NCI-H2029 (cell line): ENCODE measurements around the gene RYR1.
"Not testable (repeated sequence)": the region's sequence is repeated elsewhere in the genome, so short reads cannot be mapped to it uniquely, and the experiment has no call there.

Experiments used
- DNase-seq: peaks from one replicate; lab custom pipeline; 2025; lab: John Stamatoyannopoulos, UW

RYR1 gene

DNA sequence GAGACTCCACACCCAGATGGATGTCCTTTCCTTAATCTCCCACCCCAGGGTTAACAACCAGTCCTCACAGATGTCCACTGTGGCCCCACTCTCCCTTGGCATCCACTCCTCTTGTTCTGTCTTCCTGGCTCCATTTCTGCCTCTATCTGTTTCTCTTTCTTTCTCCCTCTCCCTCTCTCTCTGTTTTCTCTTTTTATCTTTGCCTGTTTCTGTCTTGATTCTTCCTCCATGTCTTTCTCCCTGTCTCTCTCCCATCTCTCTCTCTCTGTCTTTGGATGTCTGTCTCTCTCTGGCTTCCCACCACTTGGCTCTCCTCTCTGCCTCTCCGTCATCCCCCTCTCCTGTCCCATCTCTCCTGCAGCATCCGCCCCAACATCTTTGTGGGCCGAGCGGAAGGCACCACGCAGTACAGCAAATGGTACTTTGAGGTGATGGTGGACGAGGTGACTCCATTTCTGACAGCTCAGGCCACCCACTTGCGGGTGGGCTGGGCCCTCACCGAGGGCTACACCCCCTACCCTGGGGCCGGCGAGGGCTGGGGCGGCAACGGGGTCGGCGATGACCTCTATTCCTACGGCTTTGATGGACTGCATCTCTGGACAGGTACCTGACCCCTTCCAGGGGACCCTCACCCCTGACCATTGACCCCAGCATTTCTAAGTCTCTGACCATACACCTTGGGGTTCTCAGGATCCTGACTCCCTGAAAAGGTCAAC lies 24.4 kb downstream of the RYR1 start:
- no peak for DNase-seq

DNA sequence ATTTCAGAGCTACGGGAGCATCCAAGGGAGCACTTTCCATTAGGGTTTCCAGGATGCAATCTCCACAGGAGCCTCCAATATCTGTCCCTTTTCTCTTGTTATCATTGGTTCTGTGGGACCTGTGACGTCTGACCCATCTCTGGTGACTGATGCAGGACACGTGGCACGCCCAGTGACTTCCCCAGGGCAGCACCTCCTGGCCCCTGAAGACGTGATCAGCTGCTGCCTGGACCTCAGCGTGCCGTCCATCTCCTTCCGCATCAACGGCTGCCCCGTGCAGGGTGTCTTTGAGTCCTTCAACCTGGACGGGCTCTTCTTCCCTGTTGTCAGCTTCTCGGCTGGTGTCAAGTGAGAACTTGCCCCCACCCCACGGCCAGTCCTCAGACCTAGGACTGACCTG lies 25.5 kb downstream of the RYR1 start:
- DNase-seq, result no peak

DNA sequence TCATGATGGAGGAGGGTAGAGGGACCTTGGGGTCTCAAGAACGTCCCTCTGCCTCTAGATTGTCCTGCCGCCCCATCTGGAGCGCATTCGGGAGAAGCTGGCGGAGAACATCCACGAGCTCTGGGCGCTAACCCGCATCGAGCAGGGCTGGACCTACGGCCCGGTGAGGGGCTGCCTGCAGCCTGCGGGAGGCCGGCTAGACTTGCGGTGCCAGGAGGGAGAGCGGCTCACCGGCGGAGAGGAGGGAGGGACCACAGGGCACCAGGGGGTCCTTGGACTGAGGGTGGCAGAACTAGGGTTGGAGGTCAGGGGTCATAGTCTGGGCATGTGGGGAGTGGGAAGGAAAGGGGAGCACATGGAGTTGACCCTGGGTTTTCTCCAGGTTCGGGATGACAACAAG lies 29.9 kb downstream of the RYR1 start:
- no peak for DNase-seq

DNA sequence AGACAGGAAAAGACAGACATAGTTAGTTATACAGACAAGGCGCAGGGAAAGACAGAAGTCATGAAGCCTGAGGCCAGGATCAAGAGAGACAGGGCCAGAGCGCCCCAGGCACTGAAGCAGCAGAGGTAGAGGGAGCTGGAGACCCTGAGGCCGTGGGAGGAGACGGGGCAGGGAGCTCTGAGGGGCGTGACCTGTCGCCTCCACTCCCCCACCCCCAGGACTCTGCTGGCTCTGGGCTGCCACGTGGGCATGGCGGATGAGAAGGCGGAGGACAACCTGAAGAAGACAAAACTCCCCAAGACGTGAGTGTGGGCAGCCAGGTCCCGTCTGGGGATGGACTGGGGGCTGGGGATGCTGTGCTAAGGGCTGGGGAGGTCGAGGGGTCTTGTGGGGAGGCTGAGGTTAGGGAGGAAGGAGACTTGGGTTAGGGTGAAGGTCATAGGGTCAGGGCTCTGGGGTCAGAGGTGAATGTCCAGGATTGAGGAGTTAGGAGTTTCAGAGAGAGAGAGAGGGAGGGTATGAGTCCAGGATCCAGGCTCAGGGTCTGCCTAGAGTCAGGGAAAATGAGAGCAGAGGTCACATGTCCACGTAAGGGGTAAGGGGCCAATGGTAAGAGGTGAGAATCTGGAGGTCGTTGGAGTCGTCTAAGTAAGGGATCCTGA lies 31.1 kb downstream of the RYR1 start:
- DNase-seq, result no peak

DNA sequence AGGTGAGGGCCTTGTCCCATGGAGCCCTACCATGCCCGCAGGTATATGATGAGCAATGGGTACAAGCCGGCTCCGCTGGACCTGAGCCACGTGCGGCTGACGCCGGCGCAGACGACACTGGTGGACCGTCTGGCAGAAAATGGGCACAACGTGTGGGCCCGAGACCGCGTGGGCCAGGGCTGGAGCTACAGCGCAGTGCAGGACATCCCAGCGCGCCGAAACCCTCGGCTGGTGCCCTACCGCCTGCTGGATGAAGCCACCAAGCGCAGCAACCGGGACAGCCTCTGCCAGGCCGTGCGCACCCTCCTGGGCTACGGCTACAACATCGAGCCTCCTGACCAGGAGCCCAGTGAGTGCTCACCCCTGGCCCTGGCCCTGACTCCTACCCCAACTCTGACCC lies 32.6 kb downstream of the RYR1 start:
- no peak for DNase-seq

DNA sequence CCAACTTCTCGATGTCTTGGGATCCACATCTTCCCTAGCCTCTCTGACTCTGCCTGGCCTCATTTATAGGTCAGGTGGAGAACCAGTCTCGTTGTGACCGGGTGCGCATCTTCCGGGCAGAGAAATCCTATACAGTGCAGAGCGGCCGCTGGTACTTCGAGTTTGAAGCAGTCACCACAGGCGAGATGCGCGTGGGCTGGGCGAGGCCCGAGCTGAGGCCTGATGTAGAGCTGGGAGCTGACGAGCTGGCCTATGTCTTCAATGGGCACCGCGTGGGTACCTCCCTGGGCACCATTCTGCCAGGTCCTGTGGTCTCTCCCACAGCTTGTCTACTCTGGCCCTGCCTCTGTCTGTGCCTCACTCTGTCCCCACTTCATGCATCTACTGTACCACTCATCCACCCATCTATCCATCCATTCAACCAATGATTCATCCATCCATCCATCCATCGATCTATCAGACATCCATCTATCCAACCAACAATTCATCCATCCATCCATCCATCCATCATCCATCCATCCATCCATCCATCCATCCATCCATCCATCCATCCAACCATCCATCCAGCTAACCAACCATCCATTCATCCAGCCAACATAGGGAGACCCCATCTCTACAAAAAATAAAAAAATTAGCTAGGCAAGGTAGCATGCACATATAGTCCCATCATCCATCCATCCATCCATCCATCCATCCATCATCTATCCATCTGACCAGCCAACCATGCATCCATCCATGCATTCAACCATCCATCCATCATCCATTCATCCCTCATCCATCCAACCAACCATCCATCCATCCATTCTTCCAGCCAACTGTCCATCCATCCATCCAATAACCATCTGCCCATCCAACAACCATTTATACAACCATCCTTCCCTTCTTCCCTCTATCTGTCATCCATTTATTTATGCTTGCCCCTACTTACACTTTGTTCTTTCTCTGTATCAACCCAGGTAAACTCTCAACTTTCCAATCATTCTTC lies 34.3 kb downstream of the RYR1 start:
- no peak for DNase-seq

DNA sequence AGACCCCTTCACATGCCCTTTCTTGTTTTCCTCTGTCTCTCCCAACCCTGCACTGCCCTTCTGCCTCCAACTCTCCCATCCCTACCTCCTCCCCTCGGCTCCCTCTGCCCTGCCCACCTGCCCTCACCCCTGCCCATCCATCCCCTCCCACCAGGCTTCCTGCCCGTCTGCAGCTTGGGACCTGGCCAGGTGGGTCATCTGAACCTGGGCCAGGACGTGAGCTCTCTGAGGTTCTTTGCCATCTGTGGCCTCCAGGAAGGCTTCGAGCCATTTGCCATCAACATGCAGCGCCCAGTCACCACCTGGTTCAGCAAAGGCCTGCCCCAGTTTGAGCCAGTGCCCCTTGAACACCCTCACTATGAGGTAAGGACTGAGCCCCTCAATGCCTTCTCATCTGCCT lies 35.7 kb downstream of the RYR1 start:
- no peak for DNase-seq

DNA sequence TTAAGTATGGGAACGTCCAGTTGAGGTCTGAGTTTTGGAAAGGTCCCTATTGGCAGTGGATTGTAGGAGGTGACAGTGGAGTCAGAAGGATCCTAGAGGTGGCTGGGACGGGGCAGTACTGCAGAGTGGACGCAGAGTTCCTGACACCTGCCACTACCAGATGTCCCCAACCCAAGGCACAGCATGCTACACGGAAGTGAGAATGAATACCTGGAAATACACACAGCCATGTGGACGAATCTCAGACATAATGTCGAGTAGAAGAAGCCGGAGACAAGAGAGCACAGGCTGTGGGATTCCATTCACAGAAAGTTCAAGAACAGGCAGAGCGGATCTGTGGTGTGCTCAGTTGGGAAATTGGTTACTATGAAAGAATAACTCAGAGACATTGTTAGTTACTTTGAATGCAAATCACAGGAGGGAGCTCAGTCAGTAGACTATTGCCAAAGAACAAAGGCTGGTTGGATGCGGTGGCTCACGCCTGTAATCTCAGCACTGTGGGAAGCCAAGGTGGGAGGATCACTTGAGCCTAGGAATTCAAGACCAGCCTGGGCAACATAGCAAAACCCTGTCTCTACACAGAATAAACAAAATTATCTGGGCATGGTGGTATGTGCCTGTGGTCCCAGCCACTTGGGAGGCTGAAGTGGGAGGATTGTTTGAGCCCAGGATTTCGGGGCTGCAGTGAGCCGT lies 37.4 kb downstream of the RYR1 start:
- DNase-seq, result no peak

DNA sequence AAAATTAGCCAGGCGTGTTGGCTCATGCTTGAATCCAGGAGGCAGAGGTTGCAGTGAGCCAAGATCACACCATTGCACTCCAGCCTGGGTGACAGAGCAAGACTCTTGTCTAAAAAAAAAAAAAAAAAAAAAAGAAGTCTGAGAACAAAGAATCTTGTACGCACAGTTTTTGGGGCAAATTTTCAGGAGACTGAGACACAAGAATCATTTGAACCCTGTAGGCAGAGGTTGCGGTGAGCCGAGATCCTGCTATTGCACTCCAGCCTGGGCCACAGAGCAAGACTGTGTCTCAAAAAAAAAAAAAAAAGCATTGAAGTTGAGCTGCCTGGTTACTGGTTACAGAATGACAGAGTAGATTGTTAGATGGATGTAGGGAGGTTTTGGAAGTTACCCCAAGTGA lies 39.2 kb downstream of the RYR1 start:
- not testable (repeated sequence) for DNase-seq

DNA sequence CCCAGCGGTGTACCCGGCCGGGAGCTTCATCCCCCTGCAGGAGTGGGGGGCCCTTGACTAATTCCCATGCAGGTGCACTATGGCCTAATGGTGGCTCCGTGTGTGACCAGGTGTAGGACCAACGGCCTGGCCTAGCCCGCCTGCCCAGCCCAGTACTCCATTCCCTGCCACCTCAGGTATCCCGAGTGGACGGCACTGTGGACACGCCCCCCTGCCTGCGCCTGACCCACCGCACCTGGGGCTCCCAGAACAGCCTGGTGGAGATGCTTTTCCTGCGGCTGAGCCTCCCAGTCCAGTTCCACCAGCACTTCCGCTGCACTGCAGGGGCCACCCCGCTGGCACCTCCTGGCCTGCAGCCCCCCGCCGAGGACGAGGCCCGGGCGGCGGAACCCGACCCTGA lies 39.7 kb downstream of the RYR1 start:
- no peak for DNase-seq

DNA sequence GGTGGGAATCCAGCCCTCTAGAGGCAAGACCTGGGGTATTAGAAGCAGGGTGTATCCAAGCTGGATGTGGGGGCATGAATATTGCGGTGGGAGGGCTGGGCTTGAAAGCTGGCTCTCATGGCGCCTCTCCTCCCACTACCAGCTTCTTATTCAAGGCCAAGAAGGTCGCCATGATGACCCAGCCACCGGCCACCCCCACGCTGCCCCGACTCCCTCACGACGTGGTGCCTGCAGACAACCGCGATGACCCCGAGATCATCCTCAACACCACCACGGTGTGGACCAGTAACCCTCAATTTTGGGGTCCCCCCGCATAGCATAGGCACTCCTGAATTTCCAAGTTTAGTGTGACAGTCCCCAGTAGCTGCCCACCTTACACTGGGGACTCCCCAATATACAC lies 41.7 kb downstream of the RYR1 start:
- no peak for DNase-seq

DNA sequence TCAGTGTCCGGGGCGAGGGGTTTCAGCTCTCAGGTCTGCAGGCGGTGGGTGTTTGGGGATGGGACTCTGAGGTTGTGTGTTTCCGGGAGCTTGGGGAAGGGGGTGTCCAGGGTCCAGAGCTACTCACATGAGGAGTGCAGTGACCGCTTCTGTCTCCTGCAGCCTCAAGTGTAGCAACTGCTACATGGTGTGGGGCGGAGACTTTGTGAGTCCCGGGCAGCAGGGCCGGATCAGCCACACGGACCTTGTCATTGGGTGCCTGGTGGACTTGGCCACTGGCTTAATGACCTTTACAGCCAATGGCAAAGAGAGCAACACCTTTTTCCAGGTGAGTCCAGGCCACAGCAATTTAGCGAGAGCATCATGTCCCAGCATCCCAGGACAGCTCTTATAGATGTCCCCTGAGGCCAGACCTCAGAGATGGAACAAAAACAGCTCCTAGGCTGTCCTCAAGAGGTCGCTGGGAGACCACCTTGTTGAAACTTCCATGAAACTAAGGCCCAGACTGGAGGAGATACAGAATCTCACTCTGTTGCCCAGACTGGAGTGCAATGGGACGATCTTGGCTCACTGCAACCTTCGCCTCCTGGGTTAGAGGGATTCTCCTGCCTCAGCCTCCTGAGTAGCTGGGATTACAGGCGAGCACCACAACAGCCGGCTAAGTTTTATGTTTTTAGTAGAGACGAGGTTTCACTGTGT lies 44.9 kb downstream of the RYR1 start:
- no peak for DNase-seq

DNA sequence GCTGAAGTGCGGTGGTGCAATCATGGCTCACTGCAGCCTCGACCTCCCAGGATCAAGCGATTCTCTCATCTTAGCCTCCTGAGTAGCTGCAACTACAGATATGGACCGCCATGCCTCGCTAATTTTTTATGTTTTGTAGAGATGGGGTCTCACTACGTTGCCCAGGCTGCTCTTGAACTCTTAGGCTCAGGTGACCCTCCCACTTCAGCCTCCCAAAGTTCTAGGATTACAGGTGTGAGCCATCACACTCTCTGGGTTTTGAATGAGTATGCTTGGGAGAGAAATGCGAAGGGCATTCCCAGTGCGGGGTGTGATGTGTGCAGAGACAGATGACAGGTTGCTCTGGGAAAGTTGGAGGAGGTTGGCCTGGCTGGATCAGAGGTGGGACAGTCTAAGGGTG lies 49.0 kb downstream of the RYR1 start:
- no peak for DNase-seq

DNA sequence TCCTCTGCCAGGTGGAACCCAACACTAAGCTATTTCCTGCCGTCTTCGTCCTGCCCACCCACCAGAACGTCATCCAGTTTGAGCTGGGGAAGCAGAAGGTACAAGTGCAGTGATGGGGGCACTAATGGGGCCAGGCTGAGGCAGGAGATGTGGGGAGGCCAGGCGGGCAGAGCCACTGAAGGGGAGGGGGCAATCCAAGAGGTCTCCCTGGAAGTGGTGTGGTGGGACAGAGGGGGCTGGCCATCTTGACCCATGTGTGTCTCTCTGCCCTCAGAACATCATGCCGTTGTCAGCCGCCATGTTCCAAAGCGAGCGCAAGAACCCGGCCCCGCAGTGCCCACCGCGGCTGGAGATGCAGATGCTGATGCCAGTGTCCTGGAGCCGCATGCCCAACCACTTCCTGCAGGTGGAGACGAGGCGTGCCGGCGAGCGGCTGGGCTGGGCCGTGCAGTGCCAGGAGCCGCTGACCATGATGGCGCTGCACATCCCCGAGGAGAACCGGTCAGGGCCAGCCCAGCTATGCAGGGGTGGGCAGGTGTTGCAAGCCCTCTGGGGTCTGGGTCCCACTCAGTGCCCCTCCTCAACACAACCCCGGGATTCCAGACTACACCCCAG lies 49.6 kb downstream of the RYR1 start:
- no peak for DNase-seq

DNA sequence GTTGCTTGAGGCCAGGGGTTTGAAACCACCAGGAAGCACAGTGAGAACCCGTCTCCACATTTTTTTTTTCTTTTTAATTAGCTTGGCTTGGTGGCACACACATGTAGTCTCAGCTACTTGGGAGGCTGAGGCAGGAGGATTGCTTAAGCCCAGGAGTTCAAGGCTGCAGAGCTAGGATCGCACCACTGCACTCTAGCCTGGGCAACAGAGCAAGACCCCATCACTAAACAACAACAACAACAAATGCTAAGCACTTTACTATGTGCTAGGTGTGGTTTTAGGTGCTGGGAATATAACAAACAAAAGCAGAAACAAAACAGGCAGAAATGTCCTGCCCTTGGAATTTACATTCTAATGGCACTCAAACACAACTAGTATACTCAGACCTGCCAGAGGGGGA lies 51.3 kb downstream of the RYR1 start:
- DNase-seq, result no peak

DNA sequence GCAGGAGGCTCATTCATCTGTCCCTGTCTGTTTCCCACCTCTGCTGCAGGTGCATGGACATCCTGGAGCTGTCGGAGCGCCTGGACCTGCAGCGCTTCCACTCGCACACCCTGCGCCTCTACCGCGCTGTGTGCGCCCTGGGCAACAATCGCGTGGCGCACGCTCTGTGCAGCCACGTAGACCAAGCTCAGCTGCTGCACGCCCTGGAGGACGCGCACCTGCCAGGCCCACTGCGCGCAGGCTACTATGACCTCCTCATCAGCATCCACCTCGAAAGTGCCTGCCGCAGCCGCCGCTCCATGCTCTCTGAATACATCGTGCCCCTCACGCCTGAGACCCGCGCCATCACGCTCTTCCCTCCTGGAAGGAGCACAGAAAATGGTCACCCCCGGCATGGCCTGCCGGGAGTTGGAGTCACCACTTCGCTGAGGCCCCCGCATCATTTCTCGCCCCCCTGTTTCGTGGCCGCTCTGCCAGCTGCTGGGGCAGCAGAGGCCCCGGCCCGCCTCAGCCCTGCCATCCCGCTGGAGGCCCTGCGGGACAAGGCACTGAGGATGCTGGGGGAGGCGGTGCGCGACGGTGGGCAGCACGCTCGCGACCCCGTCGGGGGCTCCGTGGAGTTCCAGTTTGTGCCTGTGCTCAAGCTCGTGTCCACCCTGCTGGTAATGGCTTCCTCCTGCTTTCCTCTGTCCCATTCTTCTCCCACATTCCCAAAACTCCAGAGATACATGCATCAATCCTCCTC lies 52.2 kb downstream of the RYR1 start:
- no peak for DNase-seq

DNA sequence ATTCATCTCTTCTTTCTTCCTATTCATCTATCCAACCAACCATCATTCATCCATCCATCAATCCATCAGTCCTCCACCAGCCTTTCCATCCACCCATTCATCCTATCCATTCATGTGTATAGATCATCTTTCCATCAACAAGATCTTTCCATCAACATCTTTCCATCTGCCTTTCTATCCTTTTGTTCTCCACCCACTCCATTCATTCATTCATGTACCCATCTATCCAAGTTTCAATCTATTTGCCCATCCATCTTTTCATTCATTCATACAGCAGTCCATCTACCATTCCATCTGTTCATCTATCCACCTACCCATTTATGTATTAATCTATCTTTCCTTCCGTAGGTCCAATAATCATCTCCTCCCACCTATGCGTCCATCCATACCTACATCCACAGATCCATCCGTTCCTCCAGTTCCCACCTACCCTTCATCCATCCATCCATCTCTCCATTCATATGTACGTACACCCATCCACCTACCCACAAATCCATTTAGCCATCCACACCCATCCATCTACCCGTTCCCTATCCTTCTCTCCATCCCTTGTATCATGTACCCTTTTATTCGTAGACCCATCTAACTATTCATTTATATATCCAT lies 53.3 kb downstream of the RYR1 start:
- no peak for DNase-seq

DNA sequence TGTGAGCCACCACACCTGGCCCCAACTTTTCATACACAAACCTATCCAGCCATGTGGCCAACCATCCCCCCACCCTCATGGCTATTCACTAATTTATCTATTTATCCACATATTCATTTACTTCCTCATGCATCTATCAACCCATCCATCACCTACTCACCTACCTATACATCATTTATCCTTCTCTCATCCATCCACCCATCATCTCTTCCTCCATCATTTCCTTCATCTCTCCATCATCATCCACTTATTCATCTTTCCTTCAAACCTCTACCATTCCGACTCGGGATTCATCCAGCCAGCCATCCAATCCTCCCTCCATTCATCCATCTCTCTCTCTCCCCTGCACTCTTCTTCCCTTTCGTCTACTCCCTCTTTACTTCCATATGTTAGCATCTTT lies 54.6 kb downstream of the RYR1 start:
- no peak for DNase-seq

DNA sequence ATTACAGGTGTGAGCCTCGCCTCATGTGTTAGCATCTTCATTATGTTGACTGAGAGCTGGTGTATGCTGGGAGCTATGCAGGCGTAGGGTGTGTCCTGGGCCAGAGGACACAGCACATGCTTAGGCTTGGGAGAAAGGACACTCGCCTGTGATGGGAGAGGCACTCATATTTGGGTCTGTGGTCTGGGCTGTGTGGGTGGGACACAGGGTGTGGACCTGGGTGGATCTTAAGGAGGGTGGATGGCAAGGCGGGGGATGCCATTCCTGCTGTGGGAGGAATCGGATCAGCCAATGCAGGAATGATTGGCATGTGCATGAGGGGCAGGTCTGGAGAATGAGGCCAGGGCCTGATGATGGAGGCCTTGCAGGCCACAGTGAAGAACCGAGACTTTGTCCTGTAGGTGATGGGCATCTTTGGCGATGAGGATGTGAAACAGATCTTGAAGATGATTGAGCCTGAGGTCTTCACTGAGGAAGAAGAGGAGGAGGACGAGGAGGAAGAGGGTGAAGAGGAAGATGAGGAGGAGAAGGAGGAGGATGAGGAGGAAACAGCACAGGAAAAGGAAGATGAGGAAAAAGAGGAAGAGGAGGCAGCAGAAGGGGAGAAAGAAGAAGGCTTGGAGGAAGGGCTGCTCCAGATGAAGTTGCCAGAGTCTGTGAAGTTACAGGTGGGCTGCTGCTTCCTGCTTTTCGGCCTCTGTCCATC lies 55.4 kb downstream of the RYR1 start:
- DNase-seq, result no peak
